HepG2 (cell line): ENCODE results near the gene GLIS1. TPM values are rescaled to one million over a fixed set of nuclear protein-coding genes. Genes with fewer than 3 reads are reported as not detected.

ENCODE experiments used
- ATAC-seq: fragments of 200-7000 bp; cut with Tn5 transposase; 3 replicates; pipeline ENCODE4 v1.9.1; 2020; ENCODE audit warnings: mild to moderate bottlenecking, moderate library complexity
- BruUV-seq: library from RNA; stranded (reverse); fragments of 400-500 nt; replicated peaks from 2 replicates; lab custom pipeline; 2021; lab: Mats Ljungman, UMichigan
- CTCF ChIA-PET: fragments of 300-600 bp; formaldehyde crosslinking; extraction: SDS; loops from one replicate; lab custom pipeline; 2021; ENCODE audit warnings: low total read pairs, inconsistent platforms, low intra/inter-chr PET ratio; lab: Yijun Ruan, JAX
- POLR2A ChIA-PET: fragments of 350-600 bp; sonication (Branson Sonifier 250); formaldehyde crosslinking; loops from one replicate; lab custom pipeline; 2020; ENCODE audit warnings: antibody characterized with exemption, inconsistent platforms; lab: Yijun Ruan, JAX
- DNase-seq: peaks from one replicate; pipeline ENCODE4 v3.0.0-alpha.2; 2015; ENCODE audit warnings: low spot score
- FAIRE-seq: peaks from 3 replicates; lab custom pipeline; 2011; peaks lifted over from hg19 to GRCh38; lab: Jason Lieb, UNC
- H2AFZ ChIP-seq: one replicate; pipeline ENCODE4 v1.6.1; 2011; ENCODE audit warnings: low read length, inconsistent platforms
- H3K27ac ChIP-seq: fragments of 300-600 bp; 3 replicates; pipeline ENCODE4 v1.8.0; 2011; ENCODE audit warnings: mixed run types, mild to moderate bottlenecking, mixed read lengths, low read length, inconsistent platforms; ENCODE audit not compliant: insufficient read depth; ENCODE audit errors: extremely low read length
- H3K27me3 ChIP-seq, 2 experiments: fragments of 200-600 bp in 1 of 2; 2 replicates in 1 of 2; 3 replicates in 1 of 2; pipeline versions ENCODE4 v1.6.0 to v1.8.0; 2011; ENCODE audit warnings: low read length in 2 of 2, mild to moderate bottlenecking in 2 of 2, moderate library complexity in 2 of 2, inconsistent platforms in 1 of 2; ENCODE audit not compliant: insufficient read depth in 2 of 2, control insufficient read depth in 1 of 2
- H3K36me3 ChIP-seq, 2 experiments: fragments of 200-600 bp in 1 of 2; replicated peaks in 1 of 2; 2 replicates in 1 of 2; 3 replicates in 1 of 2; pipeline versions ENCODE4 v1.5.1 to v1.8.0; 2011; ENCODE audit warnings: low read length in 2 of 2, inconsistent platforms in 1 of 2; ENCODE audit not compliant: insufficient read depth in 2 of 2, control insufficient read depth in 1 of 2
- H3K4me1 ChIP-seq: 2 replicates; pipeline ENCODE4 v1.5.1; 2012; ENCODE audit warnings: low read length, inconsistent platforms; ENCODE audit not compliant: insufficient read depth
- H3K4me2 ChIP-seq: 2 replicates; pipeline ENCODE4 v1.6.0; 2011; ENCODE audit warnings: low read depth, low read length, inconsistent platforms
- H3K4me3 ChIP-seq, 3 experiments: fragments of 200-600 bp in 1 of 3; sonication (generic), shearing (Covaris generic) in 1 of 3; replicated peaks in 1 of 3; 2 replicates each; pipeline ENCODE4 v1.5.1; 2011 to 2016; ENCODE audit warnings: low read length in 3 of 3, inconsistent platforms in 2 of 3, low read depth in 2 of 3, mild to moderate bottlenecking in 2 of 3, control low read depth in 1 of 3, mixed read lengths in 1 of 3; ENCODE audit not compliant: insufficient read depth in 1 of 3
- H3K79me2 ChIP-seq: one replicate; pipeline ENCODE4 v1.6.1; 2011; ENCODE audit warnings: low read length, inconsistent platforms; ENCODE audit not compliant: insufficient read depth
- H3K9ac ChIP-seq: 2 replicates; pipeline ENCODE4 v1.6.0; 2011; ENCODE audit warnings: mild to moderate bottlenecking, low read depth, low read length, inconsistent platforms; ENCODE audit not compliant: insufficient read depth
- H3K9me3 ChIP-seq: 2 replicates; pipeline ENCODE4 v1.5.1; 2012; ENCODE audit warnings: mild to moderate bottlenecking, low read length
- H4K20me1 ChIP-seq: 2 replicates; pipeline ENCODE4 v1.6.0; 2011; ENCODE audit warnings: inconsistent platforms, mild to moderate bottlenecking, low read length, moderate library complexity; ENCODE audit not compliant: insufficient read depth
- AKAP8 ChIP-seq: sonication (generic); formaldehyde crosslinking; IDR thresholded peaks from 2 replicates; pipeline ENCODE4 v1.5.1; 2020; ENCODE audit warnings: mild to moderate bottlenecking, missing genetic modification reagents
- CC2D1A ChIP-seq: sonication (generic); formaldehyde crosslinking; IDR thresholded peaks from 2 replicates; pipeline ENCODE4 v1.8.1; 2023; ENCODE audit warnings: mild to moderate bottlenecking, missing genetic modification reagents
- IRF2 ChIP-seq: IDR thresholded peaks from 2 replicates; pipeline ENCODE4 v1.6.1; 2018; ENCODE audit warnings: missing genetic modification reagents, missing compliant biosample characterization
- JUNB ChIP-seq: sonication (generic); formaldehyde crosslinking; IDR thresholded peaks from 2 replicates; pipeline ENCODE4 v1.8.0; 2022; ENCODE audit warnings: missing genetic modification reagents, mild to moderate bottlenecking, borderline replicate concordance
- NFIC ChIP-seq: IDR thresholded peaks from 2 replicates; pipeline ENCODE4 v1.6.1; 2012; ENCODE audit warnings: mild to moderate bottlenecking, low read length, inconsistent platforms
- NRL ChIP-seq: sonication (generic); formaldehyde crosslinking; IDR thresholded peaks from 2 replicates; pipeline ENCODE4 v1.5.0; 2020; ENCODE audit warnings: missing genetic modification reagents, mild to moderate bottlenecking, moderate library complexity, borderline replicate concordance
- TMF1 ChIP-seq: sonication (generic); formaldehyde crosslinking; IDR thresholded peaks from 2 replicates; pipeline ENCODE4 v1.8.1; 2022; ENCODE audit warnings: low read depth, missing genetic modification reagents
- ZNF749 ChIP-seq: sonication (generic); formaldehyde crosslinking; IDR thresholded peaks from 2 replicates; pipeline ENCODE4 v1.8.0; 2022; ENCODE audit warnings: mild to moderate bottlenecking, missing genetic modification reagents, moderate library complexity, borderline replicate concordance
- WGBS: methylation state at CpG from one replicate; pipeline ENCODE4 v1.1.6; 2017; ENCODE audit warnings: low lambda C conversion rate; 5-methylcytosine and 5-hydroxymethylcytosine counted together
- in situ Hi-C: cut with HindIII; loops from 2 replicates; pipeline ENCODE4 v1.10.0; 2017; ENCODE audit warnings: low pct_unique_long_range_greater_than_20kb; ENCODE audit not compliant: extremely low pct_ligation_motif_present
- intact Hi-C: fragments of 100-400 bp; cut with micrococcal nuclease; formaldehyde crosslinking; loops from one replicate; pipeline ENCODE4 v1.10.0; 2022; ENCODE audit not compliant: unreplicated experiment
- polyA plus RNA-seq, 8 experiments: library from polyadenylated mRNA; depleted of rRNA in 3 of 8; stranded (reverse) in 7 of 8; unstranded in 1 of 8; fragments of >200 nt; fragmentation: Illumina TruSeq in 4 of 8; extraction: Trizol in 4 of 8; gene quantifications; 2 replicates each; pipeline versions ENCODE4 v1.2.1 to v1.2.3, GENCODE V29; 2011 to 2016; ENCODE audit warnings: low read depth in 4 of 8, missing spikeins in 1 of 8, mixed read lengths in 1 of 8; ENCODE audit not compliant: insufficient read depth in 1 of 8
- total RNA-seq, 5 experiments: library from RNA; depleted of rRNA; stranded (reverse); fragments of >200 nt; fragmentation: Illumina TruSeq; extraction: Trizol; gene quantifications; 2 replicates each; pipeline ENCODE4 v1.2.3, GENCODE V29; 2016; ENCODE audit warnings: low read depth in 1 of 5
- TF ChIP-seq, protein P1 (sequence below): sonication (generic); formaldehyde crosslinking; IDR thresholded peaks from 2 replicates; pipeline ENCODE4 v1.8.0; 2022; ENCODE audit warnings: mild to moderate bottlenecking, missing genetic modification reagents, borderline replicate concordance
- TF ChIP-seq, protein P2 (sequence below): sonication (generic); formaldehyde crosslinking; IDR thresholded peaks from 2 replicates; pipeline ENCODE4 v1.8.1; 2023; ENCODE audit warnings: mild to moderate bottlenecking, inconsistent platforms, moderate library complexity, missing genetic modification reagents, borderline replicate concordance
- TF ChIP-seq, protein P3 (sequence below): IDR thresholded peaks from 2 replicates; pipeline ENCODE4 v1.6.1; 2016

GLIS1 gene
- total and polyA plus RNA-seq, 2 of the 13 experiments (the other 11 are each of a cell fraction or from before 2014, with no cell fraction given) = 0.03 TPM; not detected in 1

- Histone ChIP-seq H2AFZ (no peak overlapping the region), H3K79me2 (no peaks in the 10 kb centered on the region), H3K9ac (no peak overlapping the region), H4K20me1 (no peaks in the 10 kb centered on the region), H3K9me3 (no peaks in the 10 kb centered on the region), H3K27ac (no peak overlapping the region), H3K27me3 (peaks cover 3 to 29% of the 10 kb centered on the region in 2 experiments; a peak in 3 of 5 replicates), H3K4me1 (no peaks in the 10 kb centered on the region), H3K36me3 (no peaks in the 10 kb centered on the region), H3K4me3 (no peak overlapping the region), H3K4me2 (no peak overlapping the region)
- FAIRE-seq (no peak), ATAC-seq (no peak), DNase-seq (no peak)
- 18% methylated on average over 10 of the region's 11 CpGs for WGBS
- in situ Hi-C loops = no loop called here
- TF ChIP-seq, protein P1, sequence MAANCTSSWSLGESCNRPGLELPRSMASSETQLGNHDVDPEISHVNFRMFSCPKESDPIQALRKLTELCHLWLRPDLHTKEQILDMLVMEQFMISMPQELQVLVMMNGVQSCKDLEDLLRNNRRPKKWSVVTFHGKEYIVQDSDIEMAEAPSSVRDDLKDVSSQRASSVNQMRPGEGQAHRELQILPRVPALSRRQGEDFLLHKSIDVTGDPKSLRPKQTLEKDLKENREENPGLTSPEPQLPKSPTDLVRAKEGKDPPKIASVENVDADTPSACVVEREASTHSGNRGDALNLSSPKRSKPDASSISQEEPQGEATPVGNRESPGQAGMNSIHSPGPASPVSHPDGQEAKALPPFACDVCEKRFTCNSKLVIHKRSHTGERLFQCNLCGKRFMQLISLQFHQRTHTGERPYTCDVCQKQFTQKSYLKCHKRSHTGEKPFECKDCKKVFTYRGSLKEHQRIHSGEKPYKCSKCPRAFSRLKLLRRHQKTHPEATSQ (CRISPR knock-in tag) = no peak
- TF ChIP-seq, protein P2, sequence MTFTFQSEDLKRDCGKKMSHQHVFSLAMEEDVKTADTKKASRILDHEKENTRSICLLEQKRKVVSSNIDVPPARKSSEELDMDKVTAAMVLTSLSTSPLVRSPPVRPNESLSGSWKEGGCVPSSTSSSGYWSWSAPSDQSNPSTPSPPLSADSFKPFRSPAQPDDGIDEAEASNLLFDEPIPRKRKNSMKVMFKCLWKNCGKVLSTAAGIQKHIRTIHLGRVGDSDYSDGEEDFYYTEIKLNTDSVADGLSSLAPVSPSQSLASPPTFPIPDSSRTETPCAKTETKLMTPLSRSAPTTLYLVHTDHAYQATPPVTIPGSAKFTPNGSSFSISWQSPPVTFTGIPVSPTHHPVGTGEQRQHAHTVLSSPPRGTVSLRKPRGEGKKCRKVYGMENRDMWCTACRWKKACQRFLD (CRISPR knock-in tag) = no peak
- no peak for TF ChIP-seq JUNB (CRISPR knock-in tag)
- BruUV-seq = no TSS peak
- ChIA-PET POLR2A (no interaction called here), CTCF (no interaction called here)
- intact Hi-C loops = no loop called here
Observed at GRCh38 chr1:53462769-53463501, 276.0 kb downstream of the GLIS1 start.

- CTCF ChIA-PET = no interaction called here
- intact Hi-C loops = no loop called here
- POLR2A ChIA-PET = no interaction called here
- TF ChIP-seq, protein P3, sequence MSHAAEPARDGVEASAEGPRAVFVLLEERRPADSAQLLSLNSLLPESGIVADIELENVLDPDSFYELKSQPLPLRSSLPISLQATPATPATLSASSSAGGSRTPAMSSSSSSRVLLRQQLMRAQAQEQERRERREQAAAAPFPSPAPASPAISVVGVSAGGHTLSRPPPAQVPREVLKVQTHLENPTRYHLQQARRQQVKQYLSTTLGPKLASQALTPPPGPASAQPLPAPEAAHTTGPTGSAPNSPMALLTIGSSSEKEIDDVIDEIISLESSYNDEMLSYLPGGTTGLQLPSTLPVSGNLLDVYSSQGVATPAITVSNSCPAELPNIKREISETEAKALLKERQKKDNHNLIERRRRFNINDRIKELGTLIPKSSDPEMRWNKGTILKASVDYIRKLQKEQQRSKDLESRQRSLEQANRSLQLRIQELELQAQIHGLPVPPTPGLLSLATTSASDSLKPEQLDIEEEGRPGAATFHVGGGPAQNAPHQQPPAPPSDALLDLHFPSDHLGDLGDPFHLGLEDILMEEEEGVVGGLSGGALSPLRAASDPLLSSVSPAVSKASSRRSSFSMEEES (CRISPR knock-in tag) = no peak
- TF ChIP-seq IRF2 (CRISPR knock-in tag) (no peak), NFIC (no peak), AKAP8 (no peak), NRL (no peak), CC2D1A (CRISPR knock-in tag) (no peak), TMF1 (no peak), ZNF749 (CRISPR knock-in tag) (no peak)
Observed at GRCh38 chr1:53462193-53462592, 276.8 kb downstream of the GLIS1 start.

More at GRCh38 chr1:53462193-53462592, 276.8 kb downstream of the GLIS1 start:
- H2AFZ ChIP-seq = no peak overlapping the region
- no peaks in the 10 kb centered on the region for H3K36me3 ChIP-seq
- no peak overlapping the region for H3K27ac ChIP-seq
- H3K9ac ChIP-seq = no peak overlapping the region
- peaks cover 3 to 29% of the 10 kb centered on the region in 2 experiments; a peak in 3 of 5 replicates for H3K27me3 ChIP-seq
- in situ Hi-C loops = no loop called here
- DNase-seq = no peak
- no peak overlapping the region for H3K4me3 ChIP-seq
- no peak for FAIRE-seq
- 35% methylated on average over 5 of the region's 6 CpGs for WGBS
- H3K4me2 ChIP-seq = no peak overlapping the region
- no peak for ATAC-seq
- no TSS peak for BruUV-seq
- H3K79me2 ChIP-seq = no peaks in the 10 kb centered on the region
- H3K4me1 ChIP-seq = no peaks in the 10 kb centered on the region
- H3K9me3 ChIP-seq = no peaks in the 10 kb centered on the region
- H4K20me1 ChIP-seq = no peaks in the 10 kb centered on the region
